SH-SY5Y (cell line): ENCODE data around the gene PACSIN3.

Experiments
- GATA2 ChIP-seq: IDR thresholded peaks from 2 replicates; pipeline ENCODE4 v1.6.1; 2011; ENCODE audit warnings: mild to moderate bottlenecking, low read depth, low read length
- GATA3 ChIP-seq: IDR thresholded peaks from 2 replicates; pipeline ENCODE4 v1.6.1; 2011; ENCODE audit warnings: low read depth, mild to moderate bottlenecking, low read length, moderate library complexity

PACSIN3 gene

GRCh38 chr11:47152953-47153950 lies 33.0 kb downstream of the PACSIN3 start:
- no peak for TF ChIP-seq GATA3
- 0 out of 2 replicates have a peak, but pooled peaks have one; percentile 3 for TF ChIP-seq GATA2

- TF ChIP-seq GATA3 (no peak), GATA2 (no peak)
Measured at GRCh38 chr11:47152126-47152952, 33.9 kb downstream of the PACSIN3 start.

- TF ChIP-seq GATA3 (no peak), GATA2 (no peak)
Measured at GRCh38 chr11:47149782-47150181, 36.5 kb downstream of the PACSIN3 start.

GRCh38 chr11:47148903-47149531 lies 37.2 kb downstream of the PACSIN3 start:
- TF ChIP-seq GATA2 (no peak), GATA3 (no peak)

- TF ChIP-seq GATA2 (no peak), GATA3 (no peak)
Measured at GRCh38 chr11:47148270-47148669, 38.0 kb downstream of the PACSIN3 start.

GRCh38 chr11:47147681-47148080 lies 38.6 kb downstream of the PACSIN3 start:
- TF ChIP-seq GATA3 (no peak), GATA2 (no peak)

- TF ChIP-seq GATA2 = no peak
- no peak for TF ChIP-seq GATA3
Measured at GRCh38 chr11:47147250-47147649, 39.0 kb downstream of the PACSIN3 start.

GRCh38 chr11:47144541-47144940 lies 41.7 kb downstream of the PACSIN3 start:
- no peak for TF ChIP-seq GATA2

- TF ChIP-seq GATA3 = no peak
- TF ChIP-seq GATA2 = no peak
Measured at GRCh38 chr11:47143322-47143721, 42.9 kb downstream of the PACSIN3 start.

- TF ChIP-seq GATA2 (no peak), GATA3 (no peak)
Measured at GRCh38 chr11:47139878-47140277, 46.4 kb downstream of the PACSIN3 start.

GRCh38 chr11:47137476-47137875 lies 48.8 kb downstream of the PACSIN3 start:
- TF ChIP-seq GATA3 (no peak), GATA2 (no peak)

- TF ChIP-seq GATA2 (no peak), GATA3 (no peak)
Measured at GRCh38 chr11:47136921-47137320, 49.3 kb downstream of the PACSIN3 start.

- TF ChIP-seq GATA3 (no peak), GATA2 (no peak)
Measured at GRCh38 chr11:47136327-47136726, 49.9 kb downstream of the PACSIN3 start.

- TF ChIP-seq GATA2 (no peak), GATA3 (no peak)
Measured at GRCh38 chr11:47132981-47133380, 53.3 kb downstream of the PACSIN3 start.
